PC-3 (cell line): ENCODE measurements around the gene STAT6.
A peak's percentile ranks its signal among the peaks of the same experiment; 100 is the strongest.

Experiments used
- EZH2 ChIP-seq: fragments of 300-600 bp; sonication (generic); IDR thresholded peaks from one replicate; pipeline ENCODE4 v1.6.1; 2017; ENCODE audit warnings: antibody characterized with exemption, mild to moderate bottlenecking, low read length; ENCODE audit not compliant: unreplicated experiment
- EZH2phosphoT487 ChIP-seq: fragments of 300-600 bp; sonication (generic); IDR thresholded peaks from 2 replicates; pipeline ENCODE4 v1.6.1; 2018; ENCODE audit warnings: mild to moderate bottlenecking, antibody characterized with exemption, low read length, borderline replicate concordance
- TF ChIP-seq, protein P1 (sequence below): fragments of 300-600 bp; sonication (generic); conservative IDR thresholded peaks from 2 replicates; pipeline ENCODE4 v1.5.1; 2017; ENCODE audit warnings: antibody characterized with exemption, low read depth, mild to moderate bottlenecking, low read length

DNA sequence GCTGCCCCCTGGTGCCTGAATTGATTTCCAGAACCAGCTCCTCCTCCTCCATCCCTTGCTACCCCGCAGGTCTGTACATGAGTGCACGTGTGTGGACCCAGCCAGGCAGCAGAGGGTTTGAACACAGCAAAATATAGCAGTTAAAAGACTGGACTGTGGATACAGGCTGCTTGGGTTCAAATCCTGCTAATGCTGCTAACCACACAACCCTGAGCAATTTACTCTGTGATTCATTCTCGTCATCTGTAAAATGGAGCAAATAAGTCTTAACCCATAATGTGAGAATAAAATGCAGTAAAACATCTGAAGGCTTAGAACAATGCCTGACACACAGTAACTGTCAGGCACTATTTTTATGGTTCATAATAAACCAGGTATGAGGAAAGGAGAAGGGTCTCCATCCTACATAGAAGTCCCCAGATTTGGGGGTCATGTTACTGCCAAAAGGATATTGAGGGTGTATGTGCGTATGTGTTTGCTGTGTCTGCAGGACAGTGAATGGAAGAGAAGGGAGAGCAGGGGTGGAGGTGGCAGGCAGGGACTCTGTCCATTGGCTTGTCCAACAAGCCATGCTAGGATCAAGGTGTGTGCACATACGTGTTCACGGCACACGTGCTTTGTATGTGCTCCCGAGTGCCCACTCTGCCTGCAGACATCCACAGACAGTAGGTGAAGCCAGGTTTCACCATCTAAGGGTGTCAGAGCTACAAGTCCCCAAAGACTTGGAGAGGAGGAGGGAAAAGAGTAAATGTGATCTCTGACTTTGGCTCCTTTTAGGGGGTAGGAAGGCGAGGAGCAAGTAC lies 1.5 kb upstream of the STAT6 start:
- TF ChIP-seq, protein P1, sequence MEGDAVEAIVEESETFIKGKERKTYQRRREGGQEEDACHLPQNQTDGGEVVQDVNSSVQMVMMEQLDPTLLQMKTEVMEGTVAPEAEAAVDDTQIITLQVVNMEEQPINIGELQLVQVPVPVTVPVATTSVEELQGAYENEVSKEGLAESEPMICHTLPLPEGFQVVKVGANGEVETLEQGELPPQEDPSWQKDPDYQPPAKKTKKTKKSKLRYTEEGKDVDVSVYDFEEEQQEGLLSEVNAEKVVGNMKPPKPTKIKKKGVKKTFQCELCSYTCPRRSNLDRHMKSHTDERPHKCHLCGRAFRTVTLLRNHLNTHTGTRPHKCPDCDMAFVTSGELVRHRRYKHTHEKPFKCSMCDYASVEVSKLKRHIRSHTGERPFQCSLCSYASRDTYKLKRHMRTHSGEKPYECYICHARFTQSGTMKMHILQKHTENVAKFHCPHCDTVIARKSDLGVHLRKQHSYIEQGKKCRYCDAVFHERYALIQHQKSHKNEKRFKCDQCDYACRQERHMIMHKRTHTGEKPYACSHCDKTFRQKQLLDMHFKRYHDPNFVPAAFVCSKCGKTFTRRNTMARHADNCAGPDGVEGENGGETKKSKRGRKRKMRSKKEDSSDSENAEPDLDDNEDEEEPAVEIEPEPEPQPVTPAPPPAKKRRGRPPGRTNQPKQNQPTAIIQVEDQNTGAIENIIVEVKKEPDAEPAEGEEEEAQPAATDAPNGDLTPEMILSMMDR = peak; percentile 91; the same call in 1 of the 2 replicates
- TF ChIP-seq EZH2 = no peak
- no peak for TF ChIP-seq EZH2phosphoT487
